A673 (cell line): ENCODE data around the gene BBS9.

ENCODE experiments used
- CTCF ChIP-seq: fragments of 300-800, 200-600 bp; sonication (generic); conservative IDR thresholded peaks from 2 replicates; pipeline ENCODE4 v1.5.1; 2017; ENCODE audit warnings: low read depth, mild to moderate bottlenecking, antibody characterized with exemption, low read length, moderate library complexity, mixed read lengths
- EZH2 ChIP-seq: fragments of 200-600 bp; sonication (generic); IDR thresholded peaks from 2 replicates; pipeline ENCODE4 v1.6.1; 2017; ENCODE audit warnings: borderline replicate concordance, low read depth, mild to moderate bottlenecking, mixed read lengths, antibody characterized with exemption, low read length; ENCODE audit not compliant: poor library complexity, severe bottlenecking

- TF ChIP-seq CTCF, result no peak
- TF ChIP-seq EZH2, result no peak
Measured at GRCh38 chr7:33156441-33156840, 27.1 kb downstream of the BBS9 start.
